HUES64 (cell line): ENCODE data around the gene MRNIP.
"Not testable (repeated sequence)": the region's sequence is repeated elsewhere in the genome, so short reads cannot be mapped to it uniquely, and the experiment has no call there.

Experiments
- H3K27ac ChIP-seq: 2 replicates; pipeline ENCODE4 v1.7.0; 2013; ENCODE audit warnings: low read depth, low read length, inconsistent platforms
- H3K27me3 ChIP-seq: 2 replicates; pipeline ENCODE4 v1.6.1; 2013; ENCODE audit warnings: mild to moderate bottlenecking, low read length; ENCODE audit not compliant: insufficient read depth
- H3K36me3 ChIP-seq: 2 replicates; pipeline ENCODE4 v1.6.1; 2013; ENCODE audit warnings: mild to moderate bottlenecking, low read length; ENCODE audit not compliant: insufficient read depth
- H3K4me1 ChIP-seq: 2 replicates; pipeline ENCODE4 v1.6.1; 2013; ENCODE audit warnings: mild to moderate bottlenecking, low read length, moderate library complexity; ENCODE audit not compliant: insufficient read depth
- H3K4me3 ChIP-seq: 2 replicates; pipeline ENCODE4 v1.5.1; 2013; ENCODE audit warnings: mild to moderate bottlenecking, low read length, moderate library complexity
- H3K9ac ChIP-seq: 2 replicates; pipeline ENCODE4 v1.6.1; 2013; ENCODE audit warnings: mild to moderate bottlenecking, low read depth, low read length
- H3K9me3 ChIP-seq: 2 replicates; pipeline ENCODE4 v1.6.1; 2013; ENCODE audit warnings: low read depth, low read length; ENCODE audit not compliant: insufficient read depth
- WGBS: fragments of 150-250, 120-280 bp; methylation state at CpG from one replicate; pipeline ENCODE4 v1.1.7; 2013; ENCODE audit warnings: missing lambda C conversion rate; 5-methylcytosine and 5-hydroxymethylcytosine counted together

The MRNIP gene

DNA sequence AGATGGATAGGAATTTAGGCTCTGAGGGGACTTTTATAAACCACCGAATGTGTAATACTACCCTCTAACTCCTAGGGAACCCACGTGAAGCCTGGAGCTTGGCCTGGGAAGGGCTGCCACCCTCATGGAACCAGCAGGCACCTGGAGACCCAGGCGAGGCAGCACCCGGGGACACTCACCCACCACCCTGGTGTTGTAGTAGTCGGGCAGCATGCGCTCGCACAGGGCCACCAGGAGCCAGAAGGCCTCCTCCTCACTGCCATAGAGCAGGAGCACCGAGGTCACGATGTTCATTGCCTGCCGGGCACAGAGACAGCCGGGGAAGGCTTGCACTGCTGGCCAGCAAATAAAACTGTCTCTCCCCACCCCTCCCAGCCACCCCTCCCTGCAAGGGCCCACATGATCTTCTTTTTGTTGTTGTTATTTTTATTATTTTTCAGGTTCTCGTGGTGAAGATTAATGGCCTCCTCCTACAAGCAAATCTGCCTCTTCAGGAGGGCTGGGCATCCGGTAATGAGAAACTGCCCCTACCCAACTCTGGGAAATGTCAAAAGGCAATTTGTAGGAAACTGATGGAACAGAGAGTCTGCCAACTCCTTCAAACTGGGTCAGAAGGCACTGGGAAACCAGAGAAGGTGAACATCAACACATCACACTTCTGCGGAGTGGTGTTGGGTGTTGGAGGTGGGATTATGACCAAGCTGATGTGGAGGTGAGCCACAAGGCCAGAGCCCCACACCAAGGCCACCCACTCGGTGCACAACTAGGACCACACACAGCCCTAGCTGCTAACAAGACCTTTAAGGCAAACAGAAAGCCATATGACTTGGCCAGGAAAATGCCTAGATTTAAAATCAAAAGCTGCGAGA, 17.4 kb upstream of the MRNIP start:
- no peaks in the 10 kb centered on the region for H3K9me3 ChIP-seq
- 95% methylated on average over 14 of the region's 16 CpGs for WGBS
- peaks cover 64% of the 10 kb centered on the region for H3K36me3 ChIP-seq
- H3K27ac ChIP-seq = no peak overlapping the region
- no peak overlapping the region for H3K9ac ChIP-seq
- no peaks in the 10 kb centered on the region for H3K27me3 ChIP-seq
- H3K4me1 ChIP-seq = no peaks in the 10 kb centered on the region
- H3K4me3 ChIP-seq = no peak overlapping the region

DNA sequence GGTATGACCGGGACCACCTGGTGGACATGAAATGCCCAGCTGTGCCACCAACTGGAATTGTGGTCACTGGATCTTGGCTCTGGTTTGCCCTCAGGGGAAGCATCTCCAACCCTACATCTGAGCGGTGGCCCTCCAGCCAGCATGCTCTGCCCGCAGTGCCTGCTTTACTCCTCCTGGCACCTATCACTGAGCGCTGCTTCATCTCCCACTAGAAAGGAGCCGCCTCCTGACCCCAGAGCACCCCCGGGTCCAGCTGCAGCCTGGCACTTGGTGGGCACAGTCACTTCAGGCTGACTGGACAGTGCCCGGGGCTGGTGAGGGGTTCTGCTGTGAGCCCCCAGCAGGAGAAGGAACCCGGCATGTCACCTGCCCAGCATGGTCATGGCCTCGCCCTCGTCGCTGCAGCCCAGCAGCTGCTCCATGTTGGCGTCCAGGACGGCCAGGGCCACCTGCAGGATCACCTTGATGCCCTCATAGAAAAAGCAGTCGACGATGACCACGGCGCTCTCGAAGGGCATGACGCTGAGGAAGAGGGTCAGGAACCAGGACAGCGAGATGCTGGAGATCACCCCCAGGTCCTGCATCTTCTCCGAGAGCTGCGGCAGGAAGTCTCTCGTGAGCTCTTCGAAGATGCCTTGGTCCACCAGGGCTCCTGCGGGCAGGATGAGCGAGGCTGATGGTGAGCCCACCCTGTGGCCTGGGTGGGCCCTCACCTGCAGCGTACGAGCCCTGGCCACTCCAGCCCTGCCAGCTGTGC, 16.1 kb upstream of the MRNIP start:
- no peak overlapping the region for H3K27ac ChIP-seq
- H3K4me1 ChIP-seq = no peaks in the 10 kb centered on the region
- whole genome bisulfite sequencing = 95% methylated on average over 28 of the region's 28 CpGs
- H3K9ac ChIP-seq = no peak overlapping the region
- no peaks in the 10 kb centered on the region for H3K27me3 ChIP-seq
- H3K4me3 ChIP-seq = no peak overlapping the region
- peaks cover 65% of the 10 kb centered on the region for H3K36me3 ChIP-seq
- no peaks in the 10 kb centered on the region for H3K9me3 ChIP-seq

DNA sequence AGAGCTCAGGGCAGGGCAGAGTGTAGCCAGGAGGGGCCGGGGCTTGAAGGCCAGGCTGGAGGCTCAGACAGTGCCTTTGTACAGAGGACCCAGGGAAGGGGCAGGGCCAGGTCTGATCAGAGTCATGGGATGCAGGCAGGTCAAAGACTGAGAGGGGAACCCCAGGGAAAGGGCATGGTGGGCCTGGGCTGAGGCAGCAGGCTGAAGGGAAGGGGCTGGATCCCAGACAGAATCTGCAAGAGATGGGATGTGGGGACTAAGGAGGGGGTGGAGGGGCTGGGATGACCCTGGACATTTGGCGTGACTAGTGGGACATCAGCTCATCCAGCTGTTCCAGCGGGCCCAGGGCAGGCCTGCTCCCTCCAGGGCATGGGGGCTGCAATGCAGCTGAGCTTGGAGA, 15.5 kb upstream of the MRNIP start:
- peaks cover 61% of the 10 kb centered on the region for H3K36me3 ChIP-seq
- WGBS = 96% methylated on average over 3 of the region's 3 CpGs

DNA sequence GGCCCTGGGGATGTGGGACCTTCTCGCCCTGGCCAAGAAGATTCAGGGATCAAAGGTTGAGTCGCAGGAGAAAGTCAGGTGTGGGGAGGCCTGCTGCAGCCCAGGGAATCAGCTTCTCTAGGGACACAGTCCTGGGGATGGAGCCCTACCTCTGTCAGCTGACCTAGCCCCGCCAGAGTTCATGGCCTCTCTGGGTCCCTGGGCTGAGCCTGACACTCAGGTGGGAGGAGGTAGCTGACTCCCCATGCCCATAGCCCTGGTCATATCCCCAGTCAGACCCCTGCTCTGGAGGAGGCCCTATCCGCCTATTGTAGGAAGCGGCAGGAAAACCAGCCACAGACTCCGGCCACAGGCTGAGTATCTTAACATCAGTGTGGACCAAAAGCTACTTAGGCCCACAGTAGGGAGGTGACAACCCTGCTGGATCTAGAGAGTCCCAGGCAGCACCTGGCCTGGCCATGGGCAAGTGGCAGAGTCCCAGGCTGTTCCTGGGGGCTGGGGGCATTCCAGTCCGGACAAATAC, 15.0 kb upstream of the MRNIP start:
- no peak overlapping the region for H3K4me3 ChIP-seq
- peaks cover 57% of the 10 kb centered on the region for H3K36me3 ChIP-seq
- WGBS = 92% methylated on average over 7 of the region's 7 CpGs
- H3K9me3 ChIP-seq = no peaks in the 10 kb centered on the region
- H3K9ac ChIP-seq = no peak overlapping the region
- no peaks in the 10 kb centered on the region for H3K27me3 ChIP-seq
- no peaks in the 10 kb centered on the region for H3K4me1 ChIP-seq
- no peak overlapping the region for H3K27ac ChIP-seq

More for the DNA sequence above, 15.5 kb upstream of the MRNIP start:
- Histone ChIP-seq H3K9me3 (no peaks in the 10 kb centered on the region), H3K27me3 (no peaks in the 10 kb centered on the region), H3K27ac (no peak overlapping the region), H3K9ac (no peak overlapping the region), H3K4me3 (no peak overlapping the region), H3K4me1 (no peaks in the 10 kb centered on the region)

DNA sequence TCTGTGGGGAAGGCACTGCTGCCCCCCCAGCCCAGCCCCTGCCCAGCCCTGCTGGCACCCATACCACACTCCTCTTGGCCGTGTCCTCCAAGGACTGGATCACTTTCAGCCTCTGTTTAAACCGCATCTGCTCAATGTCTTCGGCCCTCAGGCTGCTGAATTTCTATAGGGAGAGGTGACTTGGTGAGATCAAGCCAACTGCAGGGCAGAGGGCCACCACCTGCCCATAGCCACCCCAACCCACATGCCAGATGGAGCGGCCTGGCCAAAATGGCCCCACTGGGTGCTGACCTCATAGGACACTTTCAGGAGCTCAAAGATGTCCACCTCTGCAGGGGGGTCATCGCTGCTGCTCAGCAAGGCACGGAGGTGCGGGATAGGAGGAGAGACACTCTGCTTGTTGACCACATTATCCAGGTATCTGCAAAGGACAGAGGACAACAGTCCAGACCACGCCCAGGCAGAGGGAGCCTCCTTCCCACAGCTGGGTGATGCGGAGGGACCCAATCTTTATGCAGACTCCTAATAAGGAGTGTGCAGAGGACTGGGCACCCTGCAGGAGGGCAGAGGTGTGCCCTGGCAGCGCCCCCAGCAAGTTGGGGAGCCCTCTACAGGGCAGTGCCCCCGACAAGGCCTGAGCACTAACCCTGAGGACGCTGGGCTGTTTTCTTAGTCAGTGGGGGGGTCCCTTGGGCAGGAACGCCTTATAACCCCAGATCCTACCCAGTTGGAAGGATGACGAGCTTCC, 14.4 kb upstream of the MRNIP start:
- H3K4me1 ChIP-seq = no peaks in the 10 kb centered on the region
- no peak overlapping the region for H3K27ac ChIP-seq
- no peaks in the 10 kb centered on the region for H3K9me3 ChIP-seq
- no peak overlapping the region for H3K9ac ChIP-seq
- H3K27me3 ChIP-seq = no peaks in the 10 kb centered on the region
- H3K36me3 ChIP-seq = peaks cover 56% of the 10 kb centered on the region
- no peak overlapping the region for H3K4me3 ChIP-seq
- 95% methylated on average over 14 of the region's 14 CpGs for WGBS

DNA sequence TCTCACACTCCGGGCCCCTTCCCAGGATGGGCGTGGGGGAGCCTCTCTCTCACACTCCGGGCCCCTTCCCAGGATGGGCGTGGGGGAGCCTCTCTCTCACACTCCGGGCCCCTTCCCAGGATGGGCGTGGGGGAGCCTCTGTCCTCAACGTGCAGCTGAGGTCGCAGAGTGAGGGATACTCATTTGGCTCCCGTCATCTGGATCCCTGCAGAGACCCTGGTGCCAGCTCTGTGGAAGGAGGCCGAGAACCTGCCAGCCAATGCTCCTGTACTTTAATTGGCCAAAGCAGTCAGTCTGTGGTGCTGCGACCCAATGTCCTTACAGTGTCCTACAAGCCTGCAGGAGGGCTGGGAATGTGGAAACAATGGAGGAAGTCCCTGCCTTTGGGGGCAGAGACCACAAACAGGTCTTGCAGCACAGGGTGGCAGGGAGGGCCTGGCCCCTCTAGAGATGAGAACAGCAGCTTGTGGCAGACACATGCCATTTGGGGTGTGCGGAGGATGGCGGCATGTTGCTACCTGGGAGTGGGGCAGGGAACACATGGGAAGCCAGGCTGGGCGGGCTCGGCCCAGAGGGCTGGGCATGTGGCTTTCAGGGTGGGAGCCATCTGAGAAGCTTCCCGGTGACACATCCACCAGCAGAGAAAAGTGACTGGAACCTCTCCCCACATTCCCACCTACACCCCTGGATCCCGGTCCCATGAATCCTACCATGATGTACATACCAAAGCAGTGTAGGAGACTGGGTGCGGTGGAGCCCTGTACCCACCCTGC, 13.6 kb upstream of the MRNIP start:
- Histone ChIP-seq H3K27me3 (no peaks in the 10 kb centered on the region), H3K4me1 (no peaks in the 10 kb centered on the region), H3K9me3 (no peaks in the 10 kb centered on the region), H3K27ac (no peak overlapping the region), H3K36me3 (peaks cover 58% of the 10 kb centered on the region), H3K9ac (no peak overlapping the region), H3K4me3 (no peak overlapping the region)
- 96% methylated on average over 16 of the region's 18 CpGs for whole genome bisulfite sequencing

DNA sequence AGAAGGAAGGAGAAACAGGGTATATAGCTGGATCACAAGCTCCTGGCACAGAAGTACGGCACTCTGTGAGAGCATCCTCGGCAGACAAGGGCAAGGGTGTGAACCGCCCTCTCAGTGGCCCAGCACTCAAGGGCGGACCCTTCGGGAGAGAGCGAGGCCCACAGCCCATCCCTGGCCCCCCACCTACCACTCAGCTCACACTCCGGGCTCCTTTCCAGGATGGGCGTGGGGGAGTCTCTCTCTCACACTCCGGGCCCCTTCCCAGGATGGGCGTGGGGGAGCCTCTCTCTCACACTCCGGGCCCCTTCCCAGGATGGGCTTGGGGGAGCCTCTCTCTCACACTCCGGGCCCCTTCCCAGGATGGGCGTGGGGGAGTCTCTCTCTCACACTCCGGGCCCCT, 12.9 kb upstream of the MRNIP start:
- H3K36me3 ChIP-seq = peaks cover 60% of the 10 kb centered on the region
- not testable (repeated sequence) for H3K9ac ChIP-seq, H3K27me3 ChIP-seq, H3K4me3 ChIP-seq, H3K4me1 ChIP-seq, H3K27ac ChIP-seq, H3K9me3 ChIP-seq
- WGBS = 95% methylated on average over 12 of the region's 14 CpGs

DNA sequence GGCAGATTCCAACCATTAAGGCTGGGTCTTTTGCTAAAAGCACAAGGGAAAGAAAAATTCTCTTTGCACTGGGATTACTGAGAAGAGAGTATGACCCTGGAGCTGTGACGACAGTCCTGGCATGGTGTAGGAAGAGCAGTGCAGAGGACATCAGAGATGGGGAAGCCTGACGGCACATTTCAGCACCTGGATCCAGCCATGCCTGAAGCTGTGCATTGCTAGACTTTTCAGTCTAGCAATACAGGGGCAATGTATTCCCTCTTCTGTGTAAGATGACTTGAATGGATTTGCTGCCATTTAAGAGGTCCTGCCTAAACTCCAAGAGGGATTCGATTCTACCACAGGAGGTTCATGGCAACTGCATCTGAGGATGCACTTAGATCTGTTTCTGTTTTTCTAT, 12.3 kb upstream of the MRNIP start:
- peaks cover 55% of the 10 kb centered on the region for H3K36me3 ChIP-seq
- WGBS = 93% methylated on average over 3 of the region's 3 CpGs

DNA sequence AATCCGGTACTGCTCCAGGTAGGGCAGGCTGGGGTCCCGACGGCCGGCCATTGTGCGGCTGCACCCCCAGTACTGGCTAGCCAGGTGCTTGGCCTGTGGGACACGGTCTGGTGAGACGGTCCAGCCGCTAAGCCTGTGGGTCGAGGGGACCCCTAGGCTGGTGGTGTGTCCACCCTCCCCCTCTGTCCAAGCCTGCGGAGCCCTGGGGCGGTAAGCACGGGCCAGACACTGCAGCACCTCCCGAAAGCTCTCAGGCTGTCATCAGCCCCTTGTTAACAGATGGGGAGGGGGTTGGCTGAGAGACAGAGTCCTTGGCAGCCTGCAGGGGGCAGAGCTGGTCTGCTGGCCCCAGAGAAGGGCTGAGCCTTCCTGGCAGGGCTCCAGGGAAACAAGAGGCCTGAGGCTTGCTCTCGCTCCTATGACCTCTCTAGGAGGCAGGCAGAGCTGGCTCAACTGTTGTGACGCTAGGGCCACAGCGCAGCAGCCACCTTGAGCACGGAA, 11.8 kb upstream of the MRNIP start:
- WGBS = 83% methylated on average over 17 of the region's 17 CpGs
- Histone ChIP-seq H3K9me3 (no peaks in the 10 kb centered on the region), H3K4me1 (no peaks in the 10 kb centered on the region), H3K27me3 (no peaks in the 10 kb centered on the region), H3K9ac (no peak overlapping the region), H3K36me3 (peaks cover 58% of the 10 kb centered on the region), H3K27ac (no peak overlapping the region), H3K4me3 (no peak overlapping the region)

More for the DNA sequence above, 12.3 kb upstream of the MRNIP start:
- H3K4me1 ChIP-seq = no peaks in the 10 kb centered on the region
- no peak overlapping the region for H3K27ac ChIP-seq
- no peak overlapping the region for H3K9ac ChIP-seq
- H3K27me3 ChIP-seq = no peaks in the 10 kb centered on the region
- no peak overlapping the region for H3K4me3 ChIP-seq
- no peaks in the 10 kb centered on the region for H3K9me3 ChIP-seq

DNA sequence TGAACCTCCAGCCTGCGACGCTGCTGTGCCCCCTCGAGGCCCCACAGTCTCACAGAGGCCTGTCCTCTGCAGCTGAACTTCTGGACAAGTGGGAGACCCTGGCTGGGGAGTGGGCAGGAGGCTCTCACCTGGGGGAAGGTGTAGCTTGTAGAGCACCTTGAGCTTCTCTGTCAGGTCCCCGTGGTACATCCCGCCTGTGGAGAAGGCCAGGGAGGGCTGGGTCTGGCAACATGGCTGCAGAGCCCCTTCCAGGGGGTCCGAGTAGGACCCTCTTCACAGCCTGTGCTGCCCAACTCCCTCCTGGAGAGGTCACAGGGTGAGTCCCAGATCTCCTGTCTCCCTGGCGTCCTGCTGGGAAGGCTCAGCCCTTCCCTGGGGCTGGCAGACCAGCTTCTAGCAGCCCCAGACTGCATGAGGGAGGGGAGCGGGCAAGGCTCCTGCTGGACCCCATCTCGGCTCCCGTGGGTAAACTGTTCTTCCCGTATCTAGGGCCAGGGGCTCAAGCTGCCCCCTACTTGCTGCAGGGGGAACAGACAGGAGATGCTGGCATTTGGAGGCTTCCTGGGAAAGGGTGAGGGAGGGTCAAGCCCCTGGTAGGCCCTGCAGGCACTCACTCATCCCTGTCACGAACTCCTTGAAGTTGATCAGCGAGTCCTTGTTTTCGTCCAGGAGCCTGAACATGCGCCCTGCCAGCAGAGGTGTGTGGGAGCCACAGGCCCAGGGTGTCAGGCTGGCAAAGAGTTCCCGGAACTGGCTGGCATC, 11.2 kb upstream of the MRNIP start:
- peaks cover 58% of the 10 kb centered on the region for H3K36me3 ChIP-seq
- no peak overlapping the region for H3K4me3 ChIP-seq
- no peak overlapping the region for H3K9ac ChIP-seq
- WGBS = 93% methylated on average over 16 of the region's 16 CpGs
- no peaks in the 10 kb centered on the region for H3K9me3 ChIP-seq
- no peak overlapping the region; the same call in 1 of the 2 replicates for H3K27ac ChIP-seq
- H3K27me3 ChIP-seq = no peaks in the 10 kb centered on the region
- no peaks in the 10 kb centered on the region for H3K4me1 ChIP-seq
